Small intestine (tissue), 7 donors: Measurements from ENCODE around the gene DOC2B. TPM values are rescaled to one million over a fixed set of nuclear protein-coding genes. Genes with fewer than 3 reads are reported as not detected.
"Not testable (repeated sequence)": the region's sequence is repeated elsewhere in the genome, so short reads cannot be mapped to it uniquely, and the experiment has no call there.

Source experiments
- DNase-seq, 2 donors: peaks; one replicate each; pipeline versions ENCODE4 v3.0.0 to v3.0.0-alpha.2; 2013
- FAIRE-seq: peaks from 2 replicates; lab custom pipeline; 2012; peaks lifted over from hg19 to GRCh38; lab: Jason Lieb, UNC
- H3K27ac ChIP-seq, 3 donors: one replicate each; pipeline ENCODE4 v1.5.1; 2013; ENCODE audit warnings: low read length in 2 of 3, mild to moderate bottlenecking in 2 of 3, control low read depth in 1 of 3, inconsistent platforms in 1 of 3, low read depth in 1 of 3, moderate library complexity in 1 of 3
- H3K27me3 ChIP-seq, 3 donors: one replicate each; pipeline ENCODE4 v1.6.1; 2013; ENCODE audit warnings: low read length in 3 of 3, inconsistent platforms in 1 of 3; ENCODE audit not compliant: control insufficient read depth in 3 of 3, insufficient read depth in 3 of 3
- H3K36me3 ChIP-seq, 3 donors: one replicate each; pipeline ENCODE4 v1.6.1; 2013; ENCODE audit warnings: low read length in 3 of 3, inconsistent platforms in 1 of 3, low read depth in 1 of 3, mild to moderate bottlenecking in 1 of 3, moderate library complexity in 1 of 3; ENCODE audit not compliant: control insufficient read depth in 3 of 3, insufficient read depth in 2 of 3
- H3K4me1 ChIP-seq, 3 donors: one replicate each; pipeline ENCODE4 v1.6.1; 2013; ENCODE audit warnings: low read length in 2 of 3, inconsistent platforms in 1 of 3, low read depth in 1 of 3, mild to moderate bottlenecking in 1 of 3, moderate library complexity in 1 of 3; ENCODE audit not compliant: control insufficient read depth in 3 of 3, insufficient read depth in 2 of 3
- H3K4me3 ChIP-seq, 3 donors: one replicate each; pipeline ENCODE4 v1.5.1; 2013; ENCODE audit warnings: low read length in 3 of 3, control low read depth in 1 of 3, inconsistent platforms in 1 of 3, low read depth in 1 of 3, mild to moderate bottlenecking in 1 of 3, moderate library complexity in 1 of 3
- H3K9me3 ChIP-seq, 2 donors: one replicate each; pipeline ENCODE4 v1.6.1; 2013; ENCODE audit warnings: low read depth in 1 of 2, low read length in 1 of 2; ENCODE audit not compliant: control insufficient read depth in 2 of 2, insufficient read depth in 1 of 2
- WGBS, 3 donors: extraction: QIAGEN DNeasy Blood & Tissue Kit; methylation state at CpG; one replicate each; pipeline ENCODE4 v1.1.7; 2013; 5-methylcytosine and 5-hydroxymethylcytosine counted together
- polyA plus RNA-seq, 4 donors: library from polyadenylated mRNA; stranded (reverse) in 3 of 4; unstranded in 1 of 4; fragments of 200-250 nt in 3 of 4; fragments of 120-200 nt in 1 of 4; gene quantifications; one replicate each; pipeline versions ENCODE4 v1.2.1 to v1.2.3, GENCODE V29; 2013
- donor health status: healthy with polysubstance abuse.
- donor health status: control.
- donor health status: control.
- donor health status: Bipolar disorder and iron deficiency.
- donor health status: healthy.

The DOC2B gene
- polyA plus RNA-seq, 4 donors = under 0.01 to 12.7 (median 0.91) TPM

DNA sequence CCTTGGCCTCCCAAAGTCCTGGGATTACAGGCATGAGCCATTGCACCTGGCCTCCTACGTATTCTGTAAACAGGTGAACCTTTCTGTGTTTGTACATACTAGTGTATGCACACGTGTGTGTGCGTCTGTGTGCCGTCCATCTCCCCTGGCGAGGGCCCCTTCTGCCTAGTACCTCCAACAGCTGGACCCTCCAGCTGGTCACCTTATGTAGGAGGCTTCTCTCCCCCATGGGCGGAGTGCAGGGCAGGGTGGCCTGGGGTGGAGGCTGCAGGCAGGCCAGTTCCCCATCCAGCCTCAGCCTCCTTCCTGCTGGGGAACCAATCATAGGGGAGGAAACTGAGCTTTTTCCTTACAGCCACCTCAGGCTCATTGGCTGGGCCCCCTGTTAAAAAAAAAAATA lies 24.4 kb upstream of the DOC2B start:
- Histone ChIP-seq H3K4me1 (no peaks in the 10 kb centered on the region), H3K27ac (no peak overlapping the region), H3K9me3 (peaks cover 0 to 13% of the 10 kb centered on the region in 2 donors), H3K4me3 (no peak overlapping the region), H3K36me3 (peaks cover 0 to 3% (median 0%) of the 10 kb centered on the region in 3 donors), H3K27me3 (peaks cover 0 to 7% (median 0%) of the 10 kb centered on the region in 3 donors)
- DNase-seq (no peak), FAIRE-seq (no peak)
- 76 to 80% (median 79%) methylated on average over 6 of the region's 6 CpGs for WGBS, 3 donors

DNA sequence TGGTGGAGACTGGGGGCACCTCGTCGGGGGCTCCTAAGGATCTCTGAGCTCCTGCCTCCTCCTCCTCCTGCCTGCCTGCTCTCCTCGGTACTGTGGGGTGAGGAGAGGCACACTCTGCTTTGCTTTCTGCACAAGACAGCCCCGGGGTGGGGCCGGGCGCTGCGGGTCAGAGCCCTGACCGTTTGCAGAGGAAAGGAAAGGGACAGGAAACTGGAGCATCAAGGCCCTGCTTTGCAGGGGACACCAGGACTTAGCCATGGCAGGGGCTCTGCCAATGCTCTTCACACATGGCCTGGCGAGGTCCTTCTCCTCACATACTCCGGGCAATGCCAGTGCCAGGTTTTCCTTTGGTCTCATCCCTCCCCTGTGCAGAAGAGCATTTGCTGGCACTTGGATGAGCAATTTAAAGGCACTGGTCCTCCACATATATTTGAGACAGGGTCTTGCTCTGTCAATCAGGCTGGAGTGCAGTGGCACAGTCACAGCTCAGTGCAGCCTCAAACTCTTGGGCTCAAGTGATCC lies 23.8 kb upstream of the DOC2B start:
- WGBS, 3 donors = 32 to 42% (median 41%) methylated on average over 10 of the region's 10 CpGs

DNA sequence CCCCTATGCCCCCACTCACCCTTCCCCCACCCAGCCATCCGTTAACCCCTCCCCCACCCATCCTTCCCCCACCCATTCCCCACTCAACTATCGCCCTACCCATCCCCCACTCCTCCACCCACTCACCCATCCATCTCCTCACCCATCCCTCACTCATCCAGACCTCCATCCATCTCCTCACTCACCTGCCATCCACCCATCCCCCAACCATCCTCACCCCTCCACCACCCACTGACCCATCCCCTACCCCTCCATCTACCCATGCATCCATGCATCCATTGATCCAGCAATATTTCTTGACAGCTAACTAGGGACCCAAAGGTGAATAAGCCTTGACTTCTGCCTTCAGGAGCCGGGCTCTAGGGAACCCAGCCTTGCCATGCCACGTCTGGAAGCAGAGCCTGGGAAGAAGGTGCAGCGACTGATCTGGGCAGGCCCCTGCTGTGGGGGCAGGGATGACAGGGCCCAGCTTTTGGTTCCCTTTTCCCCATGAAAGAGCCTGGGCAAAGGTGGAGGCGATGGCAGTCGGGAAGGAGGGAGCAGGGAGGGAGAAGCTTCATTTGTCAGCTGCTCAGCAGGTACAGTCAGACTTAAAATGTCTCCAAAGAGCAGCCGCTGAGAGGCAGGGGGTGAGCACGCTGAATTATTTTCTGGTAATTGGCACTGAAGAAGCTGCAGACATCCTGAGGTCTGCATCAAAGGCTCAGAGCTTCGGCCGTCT lies 23.1 kb upstream of the DOC2B start:
- Histone ChIP-seq H3K4me1 (no peaks in the 10 kb centered on the region), H3K4me3 (no peak overlapping the region), H3K36me3 (no peaks in the 10 kb centered on the region), H3K9me3 (peaks cover 0 to 10% of the 10 kb centered on the region in 2 donors), H3K27ac (no peak overlapping the region), H3K27me3 (peaks cover 0 to 19% (median 3%) of the 10 kb centered on the region in 3 donors)
- DNase-seq = no peak
- 29 to 50% (median 39%) methylated on average over 10 to 11 of the region's 11 CpGs for WGBS, 3 donors
- no peak for FAIRE-seq

More for the DNA sequence above, 23.8 kb upstream of the DOC2B start:
- Histone ChIP-seq H3K9me3 (peaks cover 0 to 11% of the 10 kb centered on the region in 2 donors), H3K27ac (no peak overlapping the region), H3K4me1 (no peaks in the 10 kb centered on the region), H3K4me3 (no peak overlapping the region), H3K27me3 (peaks cover 0 to 13% (median 3%) of the 10 kb centered on the region in 3 donors), H3K36me3 (peaks cover 0 to under 1% (median 0%) of the 10 kb centered on the region in 3 donors)
- no peak for FAIRE-seq
- DNase-seq = no peak

DNA sequence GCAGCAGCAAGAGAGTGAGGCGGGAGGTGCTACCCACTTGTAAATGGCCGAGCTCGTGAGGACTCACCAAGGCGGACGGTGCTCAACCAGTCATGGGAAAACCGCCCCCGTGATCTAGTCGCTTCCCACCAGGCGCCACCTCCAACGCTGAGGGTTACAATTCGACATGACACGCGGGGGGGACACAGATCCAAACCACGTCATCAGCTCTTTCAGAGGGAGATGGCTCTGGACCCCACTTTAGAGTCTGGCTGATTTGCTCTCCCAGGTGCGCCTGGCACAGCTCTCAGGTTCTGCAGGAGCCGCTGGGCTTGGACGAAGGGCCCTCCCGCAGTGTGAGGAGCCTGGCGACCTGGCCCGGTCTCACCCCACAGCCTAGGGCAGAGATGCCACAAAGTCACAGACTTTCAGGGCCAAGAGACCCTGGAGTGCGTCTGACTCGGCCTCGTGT lies 21.1 kb upstream of the DOC2B start:
- H3K4me3 ChIP-seq = no peak overlapping the region
- no peak for FAIRE-seq
- peaks cover 0 to 20% (median 3%) of the 10 kb centered on the region in 3 donors for H3K27me3 ChIP-seq
- DNase-seq = no peak
- H3K36me3 ChIP-seq = no peaks in the 10 kb centered on the region
- H3K27ac ChIP-seq = no peak overlapping the region
- 79 to 81% (median 80%) methylated on average over 22 to 23 of the region's 23 CpGs for WGBS, 3 donors
- H3K4me1 ChIP-seq = no peaks in the 10 kb centered on the region
- peaks cover 0 to 7% of the 10 kb centered on the region in 2 donors for H3K9me3 ChIP-seq

DNA sequence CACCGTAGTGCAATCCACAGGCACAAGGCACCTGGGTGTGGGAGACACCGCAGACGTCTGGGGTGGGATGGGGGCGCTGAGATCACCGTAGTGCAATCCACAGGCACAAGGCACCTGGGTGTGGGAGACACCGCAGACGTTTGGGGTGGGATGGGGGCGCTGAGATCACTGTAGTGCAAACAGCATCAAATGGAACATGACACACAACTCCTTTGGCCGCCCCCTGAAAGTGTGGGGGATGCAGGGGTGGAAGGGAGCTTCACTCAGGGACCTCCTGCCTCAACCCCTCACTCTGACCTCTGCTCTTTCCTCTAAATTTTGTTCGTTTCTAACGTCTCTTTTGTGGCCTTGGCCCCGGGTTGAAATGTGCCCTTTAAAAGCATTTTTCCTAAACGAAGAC lies 20.3 kb upstream of the DOC2B start:
- H3K27me3 ChIP-seq = peaks cover 0 to 20% (median 3%) of the 10 kb centered on the region in 3 donors
- not testable (repeated sequence) for H3K36me3 ChIP-seq, H3K27ac ChIP-seq, H3K4me1 ChIP-seq, DNase-seq, H3K9me3 ChIP-seq, FAIRE-seq, H3K4me3 ChIP-seq
- 51 to 67% (median 61%) methylated on average over 10 to 11 of the region's 13 CpGs for WGBS, 3 donors

DNA sequence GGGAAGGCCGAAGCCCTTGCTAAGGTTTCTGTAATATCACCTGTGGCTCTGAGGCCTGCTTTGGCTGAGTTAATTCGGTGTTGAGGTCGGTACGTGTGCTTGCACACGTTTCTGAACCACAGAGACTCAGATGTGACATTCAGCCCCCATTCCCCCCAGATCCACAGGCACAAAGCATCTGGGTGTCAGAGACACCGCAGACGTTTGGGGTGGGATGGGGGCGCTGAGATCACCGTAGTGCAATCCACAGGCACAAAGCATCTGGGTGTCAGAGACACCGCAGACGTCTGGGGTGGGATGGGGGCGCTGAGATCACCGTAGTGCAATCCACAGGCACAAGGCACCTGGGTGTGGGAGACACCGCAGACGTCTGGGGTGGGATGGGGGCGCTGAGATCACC lies 19.8 kb upstream of the DOC2B start:
- H3K4me1 ChIP-seq, H3K9me3 ChIP-seq, H3K4me3 ChIP-seq, H3K36me3 ChIP-seq, H3K27ac ChIP-seq, DNase-seq, FAIRE-seq: not testable (repeated sequence)
- WGBS, 3 donors = 81 to 84% (median 83%) methylated on average over 13 to 14 of the region's 16 CpGs
- peaks cover 0 to 20% (median 3%) of the 10 kb centered on the region in 3 donors for H3K27me3 ChIP-seq

DNA sequence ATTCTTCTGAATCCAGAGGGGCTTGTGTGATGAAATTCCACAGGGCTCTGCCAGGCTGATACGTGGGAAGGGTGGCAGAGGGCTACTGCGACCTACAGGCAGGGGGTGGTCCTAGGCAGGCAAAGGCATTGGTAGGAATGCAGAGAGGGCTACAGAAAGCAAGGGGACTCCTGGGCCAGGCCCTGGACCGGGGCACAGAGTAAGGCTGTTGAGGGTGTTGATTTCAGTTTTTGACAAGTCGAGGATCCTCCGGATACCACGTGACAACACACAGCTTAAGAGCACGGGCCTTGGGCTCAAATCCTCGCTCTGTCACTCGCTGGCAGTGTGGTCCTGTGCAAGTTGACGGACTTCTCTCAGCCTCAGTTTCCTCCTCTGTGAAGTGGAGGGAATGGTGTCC lies 19.1 kb upstream of the DOC2B start:
- WGBS, 3 donors = 46 to 58% (median 53%) methylated on average over 10 of the region's 10 CpGs
- H3K27me3 ChIP-seq = peaks cover 0 to 20% (median 3%) of the 10 kb centered on the region in 3 donors
- peaks cover 0 to 2% of the 10 kb centered on the region in 2 donors for H3K9me3 ChIP-seq
- no peaks in the 10 kb centered on the region for H3K4me1 ChIP-seq
- H3K36me3 ChIP-seq = no peaks in the 10 kb centered on the region
- DNase-seq (no peak), FAIRE-seq (no peak)
- H3K27ac ChIP-seq = peak overlapping the region in 1 of 3 donors; percentile 50
- no peak overlapping the region for H3K4me3 ChIP-seq

DNA sequence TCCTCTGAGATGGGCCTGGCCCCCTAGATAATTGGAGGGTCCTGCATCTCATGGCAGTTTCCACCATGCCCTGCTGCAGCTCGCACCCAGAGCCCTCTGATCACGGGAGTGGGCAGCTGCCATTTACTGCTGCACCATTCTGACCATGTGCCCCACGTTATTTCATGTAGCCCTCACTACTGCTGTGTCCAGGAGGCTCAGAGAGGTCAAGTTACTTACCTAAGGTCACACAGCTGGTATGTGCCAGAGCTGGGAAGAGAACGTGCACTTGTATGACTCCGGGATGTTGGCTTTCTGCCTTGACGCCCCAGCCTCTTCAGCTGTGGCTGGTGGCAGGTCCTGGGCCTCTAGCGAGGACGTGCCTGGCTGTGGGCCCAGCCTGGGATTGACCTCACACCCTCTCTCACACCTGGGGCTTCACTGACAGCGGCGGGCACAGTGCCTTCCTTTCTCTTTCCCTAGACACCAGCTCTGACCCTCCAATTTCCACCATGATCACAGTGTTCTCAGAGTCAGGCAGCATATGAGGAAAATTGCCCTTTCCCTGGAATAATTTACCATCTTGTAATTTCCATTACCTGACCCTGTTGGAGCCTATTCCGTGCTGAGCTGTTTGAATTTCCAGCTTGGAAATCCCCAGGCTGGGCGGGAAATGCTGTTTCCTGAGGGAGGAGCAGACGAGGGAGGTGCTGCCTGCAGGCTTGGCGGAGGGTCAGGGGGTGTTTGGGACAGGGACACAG lies 18.5 kb upstream of the DOC2B start:
- peaks cover 0 to 2% of the 10 kb centered on the region in 2 donors for H3K9me3 ChIP-seq
- 15 to 46% (median 36%) methylated on average over 14 of the region's 14 CpGs for WGBS, 3 donors
- no peaks in the 10 kb centered on the region for H3K4me1 ChIP-seq
- DNase-seq = peak in 1 of 2 donors; percentile 30
- no peak for FAIRE-seq
- H3K36me3 ChIP-seq = no peaks in the 10 kb centered on the region
- H3K27me3 ChIP-seq = peaks cover 0 to 20% (median 3%) of the 10 kb centered on the region in 3 donors
- no peak overlapping the region for H3K4me3 ChIP-seq
- peak overlapping the region in 1 of 3 donors; percentile 41 for H3K27ac ChIP-seq
